ENCODE measurements around the gene ZNF629.

Gene ZNF629

DNA sequence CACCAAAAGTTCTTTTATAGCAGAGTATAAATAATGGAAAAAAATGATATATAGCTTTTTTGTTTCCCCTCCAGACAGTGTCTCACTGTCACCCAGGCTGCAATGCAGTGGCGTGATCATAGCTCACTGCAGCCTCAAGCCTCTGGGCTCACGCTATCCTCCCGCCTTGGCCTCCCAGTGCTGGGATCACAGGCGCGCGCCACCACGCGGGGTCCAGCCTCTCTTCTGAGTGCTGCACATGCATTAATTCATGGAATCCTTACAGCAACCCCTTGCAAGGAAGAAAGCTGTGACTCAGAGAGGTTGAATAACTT lies 18.0 kb upstream of the ZNF629 start:
- Mint-ChIP-seq H3K4me1 (peaks cover 31% of the 10 kb centered on the region), H3K27me3 (peaks cover 53% of the 10 kb centered on the region), H3K27ac (no peak overlapping the region), H3K4me3 (peak overlapping the region; percentile 65), H3K9me3 (no peaks in the 10 kb centered on the region), H3K36me3 (peaks cover 3% of the 10 kb centered on the region)
- peak; percentile 34 for DNase-seq
- CTCF ChIA-PET = interaction anchor here (2.7 kb wide), 1 partner anchor 10 kb away, joined by 26 read pairs; no protein-coding TSS in a partner anchor

DNA sequence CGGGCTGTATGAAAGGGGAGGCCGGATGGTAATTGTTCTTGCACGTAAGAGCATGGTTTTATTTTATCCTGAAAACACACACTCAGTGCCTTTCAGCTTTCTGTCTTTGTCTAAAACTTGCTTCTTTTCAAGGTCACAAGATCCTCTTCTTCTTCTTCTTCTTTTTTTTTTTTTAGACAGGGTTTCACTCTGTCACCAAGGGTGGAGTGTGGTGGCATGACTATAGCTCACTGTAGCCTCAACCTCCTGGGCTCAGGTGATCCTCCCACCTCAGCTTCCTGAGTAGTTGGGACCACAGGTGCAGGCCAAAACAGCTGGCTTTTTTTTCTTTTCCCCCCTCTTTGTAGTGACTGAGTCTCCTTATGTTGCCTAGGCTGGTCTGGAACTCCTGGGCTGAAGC lies 15.9 kb upstream of the ZNF629 start:
- peaks cover 31% of the 10 kb centered on the region for H3K4me1 Mint-ChIP-seq
- H3K9me3 Mint-ChIP-seq = no peaks in the 10 kb centered on the region
- CTCF ChIA-PET = interaction anchor here (0.6 to 1.6 kb wide), 3 partner anchors 9 to 41 kb away, joined by 3 to 17 read pairs (median 3); no protein-coding TSS in a partner anchor
- DNase-seq = peak; percentile 49
- peaks cover 3% of the 10 kb centered on the region for H3K36me3 Mint-ChIP-seq
- H3K4me3 Mint-ChIP-seq = no peak overlapping the region
- H3K27ac Mint-ChIP-seq = peak overlapping the region; percentile 44
- peaks cover 40% of the 10 kb centered on the region for H3K27me3 Mint-ChIP-seq

DNA sequence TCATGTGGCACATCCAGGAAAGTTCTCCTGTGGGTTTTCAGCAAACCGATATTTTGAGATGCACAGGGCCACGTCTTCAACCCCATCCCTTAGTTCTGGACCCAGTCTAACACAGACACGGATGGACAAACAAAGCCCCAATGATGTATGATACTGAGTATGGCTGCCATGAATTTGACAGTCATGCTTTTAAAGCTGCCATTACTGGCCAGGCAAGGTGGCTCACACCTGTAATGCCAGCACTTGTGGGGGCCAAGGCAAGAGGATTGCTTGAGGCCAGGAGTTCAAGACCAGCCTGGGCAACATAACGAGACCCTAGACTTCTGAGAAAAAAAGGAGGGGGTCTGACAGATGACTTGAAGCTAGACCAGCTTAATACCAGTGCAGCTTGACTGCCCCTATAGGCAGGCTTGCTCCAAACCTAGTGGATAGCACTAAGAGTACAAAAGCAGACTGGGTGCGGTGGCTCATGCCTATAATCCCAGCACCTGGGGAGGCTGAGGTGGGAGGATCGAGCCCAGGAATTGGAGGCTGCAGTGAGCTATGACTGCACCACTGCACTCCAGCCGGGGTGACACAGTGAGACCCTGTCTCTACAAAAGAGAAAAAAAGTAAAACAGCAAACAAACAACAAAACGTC lies 10.8 kb upstream of the ZNF629 start:
- CTCF ChIA-PET = interaction anchor here (1.2 kb wide), 1 partner anchor 47 kb away, joined by 3 read pairs; no protein-coding TSS in a partner anchor

DNA sequence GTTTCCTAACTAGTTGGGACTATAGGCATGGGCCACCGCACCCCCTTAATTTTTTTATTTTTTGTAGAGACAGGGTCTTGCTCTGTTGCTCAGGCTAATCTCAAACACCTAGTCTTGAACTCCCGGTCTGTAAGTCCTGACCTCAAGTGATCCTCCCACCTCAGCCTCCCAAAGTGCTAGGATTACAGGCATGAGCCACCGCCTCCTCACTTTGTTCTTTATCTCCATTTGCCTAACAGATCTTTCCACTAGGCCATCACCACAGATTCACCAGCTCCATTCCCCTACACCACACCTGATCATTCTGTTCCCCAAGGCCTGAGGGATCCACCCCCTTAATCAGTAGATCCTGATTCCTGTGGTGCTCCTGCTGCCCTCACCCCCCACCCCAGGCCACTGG lies 7.6 kb upstream of the ZNF629 start:
- no peak for DNase-seq
- Mint-ChIP-seq H3K4me3 (no peak overlapping the region), H3K27me3 (peaks cover 19% of the 10 kb centered on the region), H3K4me1 (no peaks in the 10 kb centered on the region), H3K36me3 (no peaks in the 10 kb centered on the region), H3K27ac (no peak overlapping the region), H3K9me3 (no peaks in the 10 kb centered on the region)
- CTCF ChIA-PET = interaction anchor here (1.2 kb wide), 1 partner anchor 10 kb away, joined by 3 read pairs; no protein-coding TSS in a partner anchor

More for the DNA sequence above, 10.8 kb upstream of the ZNF629 start:
- Mint-ChIP-seq H3K4me1 (peaks cover 7% of the 10 kb centered on the region), H3K27me3 (peaks cover 12% of the 10 kb centered on the region), H3K27ac (no peak overlapping the region), H3K4me3 (no peak overlapping the region), H3K36me3 (no peaks in the 10 kb centered on the region), H3K9me3 (no peaks in the 10 kb centered on the region)
- no peak for DNase-seq

DNA sequence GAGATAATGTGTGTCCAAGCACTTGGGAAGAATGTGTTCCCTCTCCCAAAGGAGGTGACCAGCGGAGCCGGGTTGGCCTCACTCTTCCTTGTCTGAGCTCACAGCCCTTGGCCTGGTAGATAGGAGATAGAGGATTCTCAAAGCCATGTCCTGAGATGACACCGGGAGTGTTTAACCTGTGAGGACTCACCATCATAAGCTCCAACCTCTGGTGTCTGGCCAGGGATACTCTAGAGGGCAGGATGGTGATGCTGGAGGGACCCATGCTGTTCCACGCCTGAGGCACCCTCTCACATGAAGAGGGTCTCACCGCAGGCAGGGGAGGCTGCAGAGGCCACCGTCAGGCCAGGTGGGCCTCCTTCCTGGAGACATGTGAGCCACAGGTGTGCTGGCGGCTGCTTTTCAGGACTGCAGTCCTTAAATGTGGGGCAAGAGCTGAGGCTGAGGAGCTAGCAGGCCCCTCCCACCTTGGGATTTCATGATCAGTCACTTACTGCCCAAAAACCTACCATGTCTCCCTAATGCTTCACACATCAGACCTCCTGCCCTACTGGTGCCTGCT lies 6.6 kb upstream of the ZNF629 start:
- H3K4me3 Mint-ChIP-seq = no peak overlapping the region
- DNase-seq = no peak
- H3K36me3 Mint-ChIP-seq = no peaks in the 10 kb centered on the region
- H3K27ac Mint-ChIP-seq = no peak overlapping the region
- H3K27me3 Mint-ChIP-seq = peaks cover 25% of the 10 kb centered on the region
- no peaks in the 10 kb centered on the region for H3K4me1 Mint-ChIP-seq
- CTCF ChIA-PET = interaction anchor here (1.2 kb wide), 1 partner anchor 9 kb away, joined by 3 read pairs; no protein-coding TSS in a partner anchor
- no peaks in the 10 kb centered on the region for H3K9me3 Mint-ChIP-seq

DNA sequence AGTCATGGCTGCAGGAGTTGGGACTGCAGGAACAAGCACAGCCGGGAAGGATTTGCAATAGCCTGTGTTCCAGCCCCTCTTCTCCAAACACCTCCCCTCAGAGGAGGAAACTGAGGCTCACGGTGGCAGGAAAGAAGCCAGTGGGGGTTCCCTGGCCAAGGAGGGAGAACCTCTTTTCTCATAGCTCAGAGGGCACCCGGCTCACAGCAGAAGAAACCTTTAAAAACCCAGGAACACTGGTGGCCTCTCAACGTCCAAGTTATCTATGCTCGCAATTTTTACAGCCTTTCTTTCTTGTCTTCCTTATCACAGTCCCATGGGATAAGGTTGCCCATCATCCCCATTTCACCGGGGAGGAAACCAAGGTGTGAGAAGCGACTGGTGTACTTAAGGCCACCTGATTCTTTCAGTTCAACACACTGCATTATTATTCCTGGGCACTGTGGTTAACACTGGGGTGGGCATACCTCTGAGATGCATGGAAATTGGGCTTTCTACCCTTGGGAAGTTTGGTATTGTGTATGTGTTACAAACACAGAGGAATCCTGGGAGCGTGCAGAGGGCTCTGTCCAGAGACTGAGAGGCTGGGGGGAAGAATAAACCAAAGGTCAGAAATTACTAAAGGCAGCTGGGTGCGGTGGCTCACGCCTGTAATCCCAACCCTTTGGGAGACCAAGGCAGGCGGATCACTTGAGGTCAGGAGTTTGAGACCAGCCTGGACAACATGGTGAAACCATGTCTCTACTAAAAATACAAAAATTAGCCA lies 791 bp upstream of the ZNF629 start:
- Mint-ChIP-seq H3K36me3 (no peaks in the 10 kb centered on the region), H3K27me3 (peaks cover 63% of the 10 kb centered on the region), H3K4me1 (peaks cover 9% of the 10 kb centered on the region), H3K27ac (no peak overlapping the region), H3K4me3 (peak overlapping the region; percentile 76), H3K9me3 (no peaks in the 10 kb centered on the region)
- CTCF ChIA-PET = no interaction called here
- no peak for DNase-seq

DNA sequence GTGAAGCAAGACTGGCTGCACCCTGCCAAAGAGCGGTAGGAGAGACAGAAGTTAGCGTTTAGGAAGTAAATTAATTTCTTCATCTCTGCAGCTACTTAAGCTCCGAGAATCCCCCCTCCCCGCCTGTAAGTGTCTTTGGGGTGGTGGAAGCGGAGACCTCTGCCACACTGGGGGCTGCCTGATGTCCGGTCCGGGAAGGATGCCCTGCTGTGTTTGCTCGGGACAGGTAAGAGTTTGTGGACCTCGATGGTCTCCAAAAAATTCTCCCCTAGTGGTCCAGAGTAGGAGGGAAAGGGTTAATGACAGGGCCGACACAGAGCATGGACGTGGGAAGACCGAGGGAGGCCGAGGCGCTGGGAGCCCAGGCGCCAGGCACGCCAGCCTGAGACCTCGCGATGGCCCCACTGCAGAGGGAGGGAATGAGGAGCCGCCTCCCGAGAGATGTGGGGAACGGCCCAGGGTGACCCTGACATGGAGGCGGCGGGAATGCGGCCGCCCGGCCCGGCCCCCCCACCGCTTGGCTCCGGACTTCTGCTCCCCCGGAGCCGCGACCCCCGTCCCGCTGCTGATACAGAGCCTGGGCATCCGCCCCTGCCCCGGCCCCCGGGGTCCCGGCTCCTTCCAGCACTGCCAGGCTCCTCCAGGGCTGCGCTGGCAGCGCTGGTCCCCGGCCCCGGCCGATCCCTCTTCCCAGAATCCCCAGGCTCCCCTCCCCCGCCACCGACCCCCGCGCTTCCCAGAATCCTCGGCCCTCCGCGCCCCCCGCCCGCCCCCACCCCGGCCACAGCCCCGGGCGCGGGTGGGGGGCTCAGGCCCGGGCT lies 680 bp downstream of the ZNF629 start:
- no peak for DNase-seq
- Mint-ChIP-seq H3K9me3 (no peaks in the 10 kb centered on the region), H3K4me1 (peaks cover 9% of the 10 kb centered on the region), H3K27ac (no peak overlapping the region), H3K36me3 (no peaks in the 10 kb centered on the region), H3K27me3 (peaks cover 55% of the 10 kb centered on the region), H3K4me3 (peak overlapping the region; percentile 65)
- CTCF ChIA-PET = no interaction called here

DNA sequence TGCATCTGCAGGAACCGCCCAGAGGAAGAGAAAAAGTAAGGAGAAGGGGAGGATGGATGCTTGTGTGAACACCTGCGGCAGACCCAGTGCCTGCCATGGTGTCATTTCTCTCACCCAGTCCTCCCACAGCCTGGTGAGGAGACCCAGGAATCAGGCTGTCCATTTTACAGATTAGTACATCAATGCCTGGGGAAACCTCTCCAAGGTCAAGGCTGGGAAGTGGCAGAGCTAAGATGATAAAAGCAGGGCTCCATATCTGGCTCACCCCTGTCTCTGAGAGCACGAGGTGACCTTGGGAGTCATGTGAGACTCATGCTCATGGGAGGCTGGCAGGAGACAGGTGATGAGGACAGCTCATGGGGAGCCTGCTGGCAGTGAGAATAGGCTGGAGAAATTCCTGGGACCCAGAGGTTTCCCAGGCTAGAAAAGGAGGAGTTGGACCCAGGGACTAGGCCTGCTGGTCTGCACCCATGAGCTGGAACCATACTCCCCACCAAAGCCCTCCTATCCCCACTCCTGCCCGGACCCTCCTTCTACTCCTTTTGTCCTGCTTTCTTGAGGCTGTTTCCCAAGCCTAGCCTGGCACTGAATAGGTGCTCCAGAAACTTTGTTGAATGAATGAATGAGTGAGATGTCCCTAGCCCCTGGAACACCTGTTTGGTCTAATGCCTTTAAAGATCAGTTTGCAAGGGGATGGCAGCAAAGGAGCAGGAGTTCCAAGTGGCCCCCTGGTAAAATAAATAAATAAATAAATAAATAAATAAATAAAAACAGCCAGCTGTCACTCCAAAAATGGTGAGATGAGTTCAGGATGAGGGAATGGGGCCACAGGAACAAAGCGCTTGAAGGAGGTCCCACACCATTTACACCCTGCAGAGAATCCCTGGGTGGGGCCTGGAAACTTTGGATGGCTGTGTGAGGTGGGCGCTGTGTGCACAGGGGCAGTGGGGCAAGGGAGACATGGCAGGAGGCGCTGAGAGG lies 1.6 kb downstream of the ZNF629 start:
- no peak for DNase-seq
- Mint-ChIP-seq H3K27ac (no peak overlapping the region), H3K9me3 (no peaks in the 10 kb centered on the region), H3K4me1 (peaks cover 9% of the 10 kb centered on the region), H3K27me3 (peaks cover 55% of the 10 kb centered on the region), H3K4me3 (peak overlapping the region; percentile 65), H3K36me3 (no peaks in the 10 kb centered on the region)
- CTCF ChIA-PET = interaction anchor here (0.6 to 1.5 kb wide), 2 partner anchors 9 to 116 kb away, joined by 3 read pairs; no protein-coding TSS in a partner anchor

DNA sequence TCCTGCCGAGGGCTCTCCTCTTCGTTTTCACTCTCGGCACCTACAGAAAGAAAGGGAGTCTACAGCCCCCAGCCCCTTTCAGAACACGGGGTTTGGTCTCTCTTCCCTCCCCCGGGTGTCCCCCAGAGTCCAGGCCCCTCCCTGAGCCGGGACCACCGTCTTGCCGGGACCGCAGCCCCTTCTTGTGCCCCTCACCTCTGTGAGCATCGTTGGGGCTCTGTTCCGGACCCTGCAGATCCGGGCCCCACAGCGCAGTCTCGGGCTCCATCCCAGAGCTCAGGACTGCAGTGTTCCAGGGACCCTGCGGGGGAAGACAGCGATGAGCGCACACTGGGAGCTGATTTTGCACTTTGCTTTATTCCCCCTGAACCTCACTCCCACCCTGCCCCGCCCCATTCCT lies 2.8 kb downstream of the ZNF629 start:
- Mint-ChIP-seq H3K27me3 (peaks cover 49% of the 10 kb centered on the region), H3K9me3 (no peaks in the 10 kb centered on the region), H3K4me3 (no peak overlapping the region), H3K27ac (no peak overlapping the region), H3K36me3 (no peaks in the 10 kb centered on the region), H3K4me1 (peaks cover 9% of the 10 kb centered on the region)
- CTCF ChIA-PET = interaction anchor here (1.5 kb wide), 1 partner anchor 10 kb away, joined by 3 read pairs; no protein-coding TSS in a partner anchor
- no peak for DNase-seq

DNA sequence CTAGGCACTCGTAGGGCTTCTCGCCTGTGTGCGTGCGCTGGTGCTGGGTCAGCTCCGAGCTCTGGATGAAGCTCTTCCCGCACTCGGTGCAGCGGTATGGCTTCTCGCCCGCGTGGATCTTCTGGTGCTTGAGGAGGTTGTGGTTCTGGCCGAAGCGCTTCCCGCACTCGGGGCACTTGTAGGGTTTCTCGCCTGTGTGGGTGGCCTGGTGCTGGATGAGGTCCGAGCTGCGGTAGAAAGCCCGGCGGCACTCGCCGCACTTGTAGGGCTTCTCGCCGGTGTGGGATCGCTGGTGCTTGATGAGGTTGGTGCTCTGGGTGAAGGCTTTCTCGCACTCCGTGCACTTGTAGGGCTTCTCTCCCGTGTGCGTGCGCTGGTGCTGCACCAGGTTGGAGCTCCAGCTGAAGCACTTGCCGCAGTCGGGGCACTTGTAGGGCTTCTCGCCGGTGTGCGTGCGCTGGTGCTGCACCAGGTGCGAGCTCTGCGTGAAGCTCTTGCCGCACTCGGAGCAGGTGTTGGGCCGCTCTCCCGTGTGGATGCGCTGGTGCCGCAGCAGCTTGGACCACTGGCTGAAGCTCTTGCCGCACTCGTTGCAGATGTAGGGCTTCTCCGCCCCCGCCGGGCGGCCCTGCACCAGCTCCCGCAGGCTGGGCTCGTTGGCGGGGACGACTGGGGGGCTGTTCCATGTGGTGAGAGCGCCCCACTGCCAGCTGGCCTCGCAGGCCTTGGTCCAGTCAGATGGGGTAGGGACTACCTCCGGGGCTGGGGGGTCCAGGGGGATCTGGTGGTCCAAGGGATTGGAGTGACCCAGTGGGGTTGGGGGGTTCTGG lies 3.5 kb downstream of the ZNF629 start:
- H3K27ac Mint-ChIP-seq = no peak overlapping the region
- H3K36me3 Mint-ChIP-seq = no peaks in the 10 kb centered on the region
- no peak for DNase-seq
- no peak overlapping the region for H3K4me3 Mint-ChIP-seq
- no peaks in the 10 kb centered on the region for H3K9me3 Mint-ChIP-seq
- CTCF ChIA-PET = interaction anchor here (1.3 kb wide), 1 partner anchor 137 kb away, joined by 3 read pairs; no protein-coding TSS in a partner anchor
- peaks cover 44% of the 10 kb centered on the region for H3K27me3 Mint-ChIP-seq
- peaks cover 9% of the 10 kb centered on the region for H3K4me1 Mint-ChIP-seq

DNA sequence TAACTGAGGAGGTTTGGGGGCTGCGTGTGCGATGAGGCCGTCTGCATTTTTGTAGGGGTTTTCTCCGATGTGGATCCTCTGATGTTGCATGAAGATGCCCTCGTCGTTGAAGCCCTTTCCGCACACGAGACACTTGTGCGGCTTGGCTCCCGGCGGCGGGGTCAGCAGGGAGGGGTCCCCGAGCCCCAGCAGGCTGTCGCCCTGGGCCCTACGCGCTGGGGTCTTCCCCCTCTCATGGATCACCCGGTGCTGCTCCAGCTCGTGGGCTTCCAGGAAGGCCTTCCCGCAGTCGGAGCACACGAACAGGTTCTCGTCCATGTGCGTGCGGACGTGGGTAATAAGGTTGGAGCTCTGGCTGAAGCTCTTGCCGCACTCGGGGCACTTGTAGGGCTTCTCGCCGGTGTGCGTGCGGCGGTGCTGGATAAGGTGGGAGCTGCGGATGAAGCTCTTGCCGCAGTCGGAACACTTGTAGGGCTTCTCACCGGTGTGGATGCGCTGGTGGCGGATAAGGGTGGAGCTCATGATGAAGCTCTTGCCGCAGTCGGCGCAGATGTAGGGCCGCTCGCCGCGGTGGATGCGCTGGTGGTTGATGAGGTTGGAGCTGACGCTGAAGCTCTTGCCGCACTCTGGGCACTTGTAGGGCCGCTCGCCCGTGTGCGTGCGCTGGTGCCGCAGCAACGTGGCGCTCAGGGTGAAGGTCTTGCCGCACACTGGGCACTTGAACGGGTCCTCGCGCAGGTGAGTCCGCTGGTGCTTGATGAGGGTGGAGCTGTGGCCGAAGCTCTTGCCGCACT lies 4.3 kb downstream of the ZNF629 start:
- Mint-ChIP-seq H3K4me1 (peaks cover 9% of the 10 kb centered on the region), H3K27me3 (peaks cover 35% of the 10 kb centered on the region), H3K9me3 (no peaks in the 10 kb centered on the region), H3K27ac (no peak overlapping the region), H3K4me3 (no peak overlapping the region), H3K36me3 (no peaks in the 10 kb centered on the region)
- no peak for DNase-seq
- CTCF ChIA-PET = interaction anchor here (1.1 to 1.3 kb wide), 2 partner anchors 31 to 138 kb away, joined by 3 to 5 read pairs; no protein-coding TSS in a partner anchor

DNA sequence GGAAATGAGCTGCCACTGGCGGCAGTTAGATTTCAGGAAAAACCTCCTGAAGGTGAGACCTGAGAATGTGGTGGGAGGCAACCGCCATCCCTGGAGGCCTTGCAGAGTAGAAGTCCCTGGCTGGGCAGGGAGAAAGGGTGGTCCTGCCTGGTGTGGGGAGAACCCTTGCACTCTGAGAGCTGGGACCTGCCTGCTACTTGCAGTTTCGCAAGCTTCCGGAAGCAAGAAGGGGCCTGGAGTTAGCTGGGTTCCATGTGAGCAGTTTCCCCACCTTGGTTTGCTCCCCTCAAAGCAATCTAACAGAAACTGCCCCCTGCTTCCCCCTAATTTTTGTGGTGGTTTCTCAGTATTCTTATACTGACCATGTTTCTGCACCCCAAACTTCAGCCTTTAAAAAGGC lies 6.5 kb downstream of the ZNF629 start:
- DNase-seq = no peak
- H3K9me3 Mint-ChIP-seq = no peaks in the 10 kb centered on the region
- CTCF ChIA-PET = no interaction called here
- H3K4me1 Mint-ChIP-seq = peaks cover 12% of the 10 kb centered on the region
- no peaks in the 10 kb centered on the region for H3K36me3 Mint-ChIP-seq
- H3K4me3 Mint-ChIP-seq = no peak overlapping the region
- no peak overlapping the region for H3K27ac Mint-ChIP-seq
- H3K27me3 Mint-ChIP-seq = peaks cover 17% of the 10 kb centered on the region
